ENCODE data around the gene AKNAD1. TPM values are rescaled to one million over a fixed set of nuclear protein-coding genes. Genes with fewer than 3 reads are reported as not detected.
"Not testable (repeated sequence)": the region's sequence is repeated elsewhere in the genome, so short reads cannot be mapped to it uniquely, and the experiment has no call there.

The AKNAD1 gene
- polyA plus RNA-seq, 1 donor (not counting 4 experiments of a cell fraction or from before 2014, with no cell fraction given): 6.9 TPM

GRCh38 chr1:108785264-108785663 lies 71.6 kb downstream of the AKNAD1 start:
- H3K9me1 ChIP-seq (ENCODE audit: control insufficient read depth, extremely low read depth, insufficient read depth, low read length): no peaks in the 10 kb centered on the region
- no peaks in the 10 kb centered on the region for H4K20me1 ChIP-seq (ENCODE audit: control insufficient read depth, extremely low read depth, insufficient read depth, low read length)
- H2AFZ ChIP-seq (ENCODE audit: control insufficient read depth, low read length): no peak overlapping the region
- DNase-seq (ENCODE audit: low read depth, low spot score) (no peak), FAIRE-seq (no peak)
- H3K9me3 ChIP-seq (ENCODE audit: control insufficient read depth, low read depth, low read length): peaks cover 11% of the 10 kb centered on the region
- TF ChIP-seq EZH2 (IDR thresholded peaks at IDR 0.05; ENCODE audit: low read length): no peak
- no peak for TF ChIP-seq CTCF (optimal IDR thresholded peaks at IDR 0.05 in 1 of 3, IDR thresholded peaks at IDR 0.05 in 1 of 3, conservative IDR thresholded peaks at IDR 0.05 in 1 of 3; ENCODE audit: extremely low read depth in 1 of 3, insufficient read depth in 2 of 3, low read length in 3 of 3)
- H3K9ac ChIP-seq (ENCODE audit: control insufficient read depth, extremely low read depth, insufficient read depth, low read length): no peak overlapping the region
- H3K4me3 ChIP-seq (ENCODE audit: control insufficient read depth in 2 of 3, extremely low read depth in 1 of 3, insufficient read depth in 2 of 3, low read depth in 1 of 3, low read length in 3 of 3): no peak overlapping the region
- no peaks in the 10 kb centered on the region for H3K4me1 ChIP-seq (ENCODE audit: control insufficient read depth, extremely low read depth, insufficient read depth, low read length)
- H3K27ac ChIP-seq (ENCODE audit: control insufficient read depth, insufficient read depth, low read length): no peak overlapping the region
- H3K79me2 ChIP-seq (ENCODE audit: control insufficient read depth, insufficient read depth, low read length): no peaks in the 10 kb centered on the region
- no peak overlapping the region for H3K4me2 ChIP-seq (ENCODE audit: control insufficient read depth, extremely low read depth, insufficient read depth, low read depth, low read length)
- peaks cover 11 to 14% of the 10 kb centered on the region in 2 experiments for H3K36me3 ChIP-seq (ENCODE audit: control insufficient read depth in 2 of 2, extremely low read depth in 1 of 2, insufficient read depth in 2 of 2, low read length in 2 of 2)
- dilution Hi-C loops (cut with MboI; ENCODE audit: extremely low pct_ligation_motif_present, low sequenced_read_pairs): loop anchor here (25.0 kb wide), 1 partner anchor 127 kb away; no protein-coding TSS in a partner anchor
- H3K27me3 ChIP-seq (ENCODE audit: control insufficient read depth, extremely low read depth, insufficient read depth, low read length): no peaks in the 10 kb centered on the region

- dilution Hi-C loops (cut with MboI; ENCODE audit: extremely low pct_ligation_motif_present, low sequenced_read_pairs): loop anchor here (25.0 kb wide), 1 partner anchor 131 kb away; no protein-coding TSS in a partner anchor
These were observed 75.3 kb downstream of the AKNAD1 start for GRCh38 chr1:108781575-108781944.

More at GRCh38 chr1:108781575-108781944, 75.3 kb downstream of the AKNAD1 start:
- peaks cover 11% of the 10 kb centered on the region for H3K9me3 ChIP-seq (ENCODE audit: control insufficient read depth, low read depth, low read length)
- H3K36me3 ChIP-seq (ENCODE audit: control insufficient read depth in 2 of 2, extremely low read depth in 1 of 2, insufficient read depth in 2 of 2, low read length in 2 of 2): peaks cover 11 to 16% of the 10 kb centered on the region in 2 experiments
- not testable (repeated sequence) for DNase-seq (ENCODE audit: low read depth, low spot score); FAIRE-seq; H4K20me1 ChIP-seq (ENCODE audit: control insufficient read depth, extremely low read depth, insufficient read depth, low read length); H3K9ac ChIP-seq (ENCODE audit: control insufficient read depth, extremely low read depth, insufficient read depth, low read length); H3K79me2 ChIP-seq (ENCODE audit: control insufficient read depth, insufficient read depth, low read length); H3K9me1 ChIP-seq (ENCODE audit: control insufficient read depth, extremely low read depth, insufficient read depth, low read length); H3K4me3 ChIP-seq (ENCODE audit: control insufficient read depth in 2 of 3, extremely low read depth in 1 of 3, insufficient read depth in 2 of 3, low read depth in 1 of 3, low read length in 3 of 3); H3K27ac ChIP-seq (ENCODE audit: control insufficient read depth, insufficient read depth, low read length); H3K4me2 ChIP-seq (ENCODE audit: control insufficient read depth, extremely low read depth, insufficient read depth, low read depth, low read length); H2AFZ ChIP-seq (ENCODE audit: control insufficient read depth, low read length); H3K27me3 ChIP-seq (ENCODE audit: control insufficient read depth, extremely low read depth, insufficient read depth, low read length); H3K4me1 ChIP-seq (ENCODE audit: control insufficient read depth, extremely low read depth, insufficient read depth, low read length)
